ENCODE measurements around the gene RELL1.

Gene RELL1

DNA sequence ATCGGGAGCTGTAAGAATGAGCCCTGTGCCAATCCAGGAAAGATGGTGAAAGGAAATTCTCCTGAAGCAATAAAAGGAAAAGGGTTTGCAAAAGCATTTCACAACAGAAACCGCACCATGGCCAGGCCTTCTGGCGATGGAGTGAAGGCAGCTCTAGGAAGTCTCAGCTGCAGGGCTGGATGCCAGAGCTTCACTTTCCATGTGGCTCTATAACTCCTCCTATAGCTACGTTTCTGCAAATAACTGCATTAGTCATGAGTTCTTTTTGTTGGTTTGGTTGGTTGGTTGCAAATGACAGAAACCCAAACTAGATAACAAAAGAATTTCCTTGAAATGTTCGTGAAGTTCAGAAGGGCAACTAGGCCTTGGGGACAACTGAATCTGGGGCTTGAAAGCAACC lies 84.6 kb downstream of the RELL1 start:
- DNase-seq (ENCODE audit: low read depth, low spot score) = no peak

DNA sequence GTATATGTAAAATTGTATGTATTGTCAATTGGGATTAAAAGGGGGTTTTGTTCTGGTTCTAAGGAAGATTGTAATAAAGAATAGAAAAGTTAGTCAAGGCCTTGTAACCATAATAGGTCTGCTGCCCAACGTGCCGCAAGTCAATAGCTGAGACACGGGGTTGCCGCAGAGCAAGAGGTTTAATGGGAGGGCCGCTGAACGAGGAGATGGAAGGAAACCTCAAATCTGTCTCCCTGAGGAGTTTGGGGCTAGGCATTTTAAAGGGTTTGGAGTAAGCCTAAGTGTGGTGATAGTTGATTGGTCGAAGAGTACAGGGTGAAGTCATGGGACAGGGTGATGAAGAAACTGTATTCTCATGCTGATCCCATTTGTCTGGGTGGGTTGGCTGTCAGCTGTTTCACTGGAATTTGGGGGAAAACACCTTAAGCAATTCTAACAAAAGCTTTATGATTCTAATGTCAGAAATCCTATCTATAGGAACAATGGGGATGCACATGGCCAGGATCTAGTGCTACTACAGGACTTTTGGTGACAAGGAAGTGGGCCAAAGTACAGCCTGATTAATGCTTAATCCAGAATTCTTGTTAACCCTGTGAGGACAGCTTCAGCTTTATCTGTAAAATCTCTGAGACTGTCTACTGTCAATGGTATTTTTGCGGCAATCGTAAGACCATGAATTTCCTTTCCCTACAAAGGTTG lies 86.9 kb downstream of the RELL1 start:
- no peak for DNase-seq (ENCODE audit: low read depth, low spot score)

DNA sequence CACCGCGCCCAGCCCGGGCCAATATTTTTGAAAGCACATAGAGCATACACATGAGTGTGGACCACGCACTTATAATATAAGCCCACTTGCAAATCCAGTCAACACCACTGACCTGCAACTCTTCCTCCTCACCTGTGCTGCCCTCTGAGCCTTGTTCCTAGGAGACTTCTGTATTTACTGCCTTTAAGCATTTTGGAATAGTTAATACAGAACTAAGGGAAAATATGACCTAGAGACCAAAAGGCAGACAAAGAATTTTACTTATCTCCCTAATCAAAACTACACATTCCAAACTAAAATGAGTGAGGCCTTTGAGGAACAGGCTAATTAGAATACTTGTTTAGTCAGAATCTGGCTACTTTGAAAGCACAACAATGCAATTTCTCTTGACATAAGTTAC lies 89.1 kb downstream of the RELL1 start:
- no peak for DNase-seq (ENCODE audit: low read depth, low spot score)

DNA sequence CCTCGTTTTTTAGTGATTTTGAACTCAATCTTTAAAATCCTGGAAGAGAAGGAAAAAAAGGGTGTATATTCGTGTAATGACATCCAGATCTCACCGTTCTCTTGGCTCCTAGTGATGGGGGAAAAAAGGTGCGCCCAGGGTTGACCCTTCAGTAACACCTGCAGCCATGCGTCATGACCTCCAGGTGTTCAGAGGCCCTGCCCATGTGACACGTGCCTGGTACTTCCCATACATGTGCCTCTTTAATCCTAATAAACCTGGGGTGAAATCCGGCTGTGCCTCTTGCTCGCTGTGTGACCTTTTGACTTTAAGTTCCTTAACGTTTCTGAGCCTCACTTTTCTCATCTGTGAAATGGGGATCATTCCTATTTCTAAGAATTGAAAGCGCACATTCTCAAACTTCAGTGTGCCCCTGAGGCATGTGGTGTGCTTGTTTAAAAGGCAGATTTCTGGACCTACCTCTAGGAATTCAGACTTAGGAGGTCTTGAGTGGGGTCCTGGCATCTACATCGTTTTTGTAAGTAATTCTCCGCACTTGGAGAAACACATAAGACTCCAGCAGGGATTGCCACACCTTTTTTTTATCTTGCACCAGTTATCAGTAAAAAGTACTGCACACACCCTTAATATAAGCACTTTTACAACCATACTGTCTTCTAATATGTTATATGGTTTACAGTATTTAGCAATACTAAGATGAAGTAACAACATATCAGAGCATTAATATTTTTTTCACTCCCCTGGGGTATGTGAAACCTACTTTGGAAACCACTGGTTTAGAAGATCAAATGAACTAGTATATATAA lies 90.1 kb downstream of the RELL1 start:
- DNase-seq (ENCODE audit: low read depth, low spot score) = no peak

DNA sequence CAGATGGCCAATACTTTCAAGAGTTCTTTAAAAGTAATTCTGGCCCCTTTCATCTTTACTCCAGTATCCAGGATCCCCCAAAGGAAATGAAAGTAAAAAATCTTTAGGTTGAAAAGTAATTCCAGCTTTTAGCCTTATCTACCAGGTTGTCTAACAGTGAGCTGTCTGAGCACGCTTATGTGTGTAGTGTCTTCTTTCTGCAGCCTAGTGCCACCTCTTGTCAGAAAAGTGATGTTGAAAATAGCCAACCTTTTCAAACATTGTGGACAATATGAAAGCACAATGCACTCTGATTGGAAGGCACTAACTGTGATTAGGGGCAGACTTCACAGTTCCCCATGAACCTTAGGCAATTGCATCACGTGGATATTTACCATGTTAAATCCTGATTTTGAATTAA lies 92.1 kb downstream of the RELL1 start:
- no peak for DNase-seq (ENCODE audit: low read depth, low spot score)

DNA sequence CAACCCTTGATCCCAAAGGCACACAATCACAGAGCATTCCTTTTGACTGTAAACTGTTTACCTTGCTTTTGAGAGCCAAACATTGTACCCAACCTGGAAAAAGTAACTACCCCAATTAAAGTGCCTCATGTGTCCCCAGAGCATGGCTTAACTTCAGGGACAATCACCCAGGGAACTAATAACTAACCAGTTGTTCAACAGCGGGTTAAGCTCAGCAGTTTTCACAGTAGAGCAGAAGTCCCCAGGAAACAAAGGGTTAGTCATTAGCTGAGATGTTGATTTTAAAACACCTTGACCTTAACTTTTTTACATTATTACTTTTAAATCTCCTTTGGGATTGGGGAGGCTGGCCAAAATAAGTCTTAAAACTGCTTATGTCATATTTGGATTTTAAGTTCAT lies 94.8 kb downstream of the RELL1 start:
- DNase-seq (ENCODE audit: low read depth, low spot score) = no peak

DNA sequence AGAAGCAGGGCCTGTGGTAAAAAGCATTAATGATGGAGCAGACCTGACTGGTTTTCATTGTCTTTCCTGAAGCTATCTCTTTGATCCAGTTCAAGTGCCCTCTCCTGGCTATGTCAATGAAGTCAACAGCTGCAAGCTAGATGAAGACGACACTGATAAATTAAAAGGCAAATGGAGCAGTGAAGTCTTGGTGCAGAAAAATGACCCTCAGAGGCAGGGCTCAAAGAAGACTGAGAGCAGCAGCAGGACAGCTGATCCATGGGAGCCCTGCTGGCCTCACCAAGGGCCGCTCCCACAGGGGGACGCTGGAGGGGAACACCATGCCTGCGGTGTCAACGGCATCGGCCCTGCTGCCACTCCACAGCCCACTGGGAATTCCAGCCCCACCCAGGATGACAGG lies 96.2 kb downstream of the RELL1 start:
- no peak for DNase-seq (ENCODE audit: low read depth, low spot score)

DNA sequence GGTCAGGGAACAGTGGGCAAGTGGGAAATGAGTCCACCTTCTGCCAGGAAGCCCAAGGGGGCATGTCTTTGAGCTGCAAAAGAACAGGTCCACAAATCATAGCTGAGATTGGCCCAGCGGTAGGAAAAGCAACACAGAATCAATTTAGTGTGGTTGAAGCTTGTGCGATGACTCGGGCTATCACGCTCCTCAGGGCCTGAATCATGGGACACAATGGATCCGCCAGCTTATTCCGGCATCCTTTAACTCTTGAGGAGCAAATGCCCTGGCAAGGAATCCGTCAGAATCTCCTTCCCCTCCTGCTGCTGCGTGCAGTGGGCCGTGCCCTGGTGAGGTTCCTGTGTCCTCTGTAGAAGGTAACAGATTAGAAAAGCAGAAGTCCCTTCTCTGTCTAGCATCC lies 98.0 kb downstream of the RELL1 start:
- no peak for DNase-seq (ENCODE audit: low read depth, low spot score)

DNA sequence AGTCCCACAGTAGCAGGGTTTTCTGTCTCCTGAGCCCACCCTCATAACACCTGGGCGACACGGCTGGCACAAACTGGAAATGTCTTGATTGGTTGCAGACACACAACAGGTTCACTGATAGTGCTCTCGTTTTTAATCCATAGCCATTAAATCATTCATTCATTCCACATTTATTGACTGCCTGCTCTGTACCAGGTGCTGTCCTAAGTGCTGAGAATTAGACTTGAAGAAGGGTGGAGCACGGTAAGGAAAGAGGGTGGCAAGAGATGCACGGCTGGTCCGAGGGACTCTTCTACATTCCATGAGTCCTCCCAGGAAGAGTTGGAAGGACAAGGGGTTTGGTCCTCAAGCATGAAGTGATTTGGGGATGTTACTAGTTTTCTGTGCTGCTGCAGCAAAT lies 100.0 kb downstream of the RELL1 start:
- no peak for DNase-seq (ENCODE audit: low read depth, low spot score)

DNA sequence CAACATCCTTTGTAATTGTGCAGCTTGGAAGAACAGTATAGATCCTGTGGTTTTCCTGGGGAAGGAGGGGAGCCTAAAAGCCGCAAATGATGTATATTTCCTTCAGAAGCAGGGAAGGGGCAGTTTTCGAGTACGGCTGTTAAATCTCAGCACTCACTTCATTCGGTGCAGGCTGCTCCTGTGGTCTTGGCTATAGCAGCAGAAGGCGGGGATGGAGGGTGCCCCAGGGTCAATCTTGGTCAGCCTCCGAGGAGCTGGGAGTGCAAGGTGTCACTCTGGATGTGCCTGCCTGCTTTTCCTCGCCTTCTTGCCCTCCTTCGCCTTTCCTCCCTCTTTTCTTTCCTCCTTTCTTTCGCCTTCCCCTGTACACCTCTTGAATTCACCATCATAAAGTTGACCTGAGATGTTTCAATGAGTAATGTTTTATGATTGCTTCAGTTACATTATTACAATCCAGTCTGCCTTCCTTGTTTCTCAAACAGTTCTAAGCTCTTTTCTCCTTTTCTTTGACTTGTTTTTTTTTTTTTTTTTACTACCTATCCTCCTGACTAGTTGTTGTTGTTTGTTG lies 101.6 kb downstream of the RELL1 start:
- DNase-seq (ENCODE audit: low read depth, low spot score) = no peak

DNA sequence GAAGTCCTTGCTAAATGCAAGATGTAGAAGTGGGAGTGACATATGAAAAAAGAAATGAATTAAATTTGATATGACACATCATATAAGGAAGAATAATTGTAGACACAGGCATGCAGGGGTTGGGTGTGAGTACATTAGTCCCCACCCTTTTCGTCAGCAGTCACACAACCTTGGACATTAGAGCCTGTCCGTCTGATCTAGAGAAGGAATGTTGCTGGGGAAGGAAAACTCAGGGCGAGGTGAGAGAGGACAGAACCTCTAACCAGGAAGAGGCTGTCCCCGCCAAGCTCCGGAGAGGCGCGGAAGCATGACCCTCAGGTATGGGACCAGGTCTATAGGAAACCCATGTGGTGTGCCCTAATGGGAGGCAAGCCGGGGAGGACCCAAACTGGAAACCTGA lies 102.1 kb downstream of the RELL1 start:
- DNase-seq (ENCODE audit: low read depth, low spot score) = no peak

DNA sequence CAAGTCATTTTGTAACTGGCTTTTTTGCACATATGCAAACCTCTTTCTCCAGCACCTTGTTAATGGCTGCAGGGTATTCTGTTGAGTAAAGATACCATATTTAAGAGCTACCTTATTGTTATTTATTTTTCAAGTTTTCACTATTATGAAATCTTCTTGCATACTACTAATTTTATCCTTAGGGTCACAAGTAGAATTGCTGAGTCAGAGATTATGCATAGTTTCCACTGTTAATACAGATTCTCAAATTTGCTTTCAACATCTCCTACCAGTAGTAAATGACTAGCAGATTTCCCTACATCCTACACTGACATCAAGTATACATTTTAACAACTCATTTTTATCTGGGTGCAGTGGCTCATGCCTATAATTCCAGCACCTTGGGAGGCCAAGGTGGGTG lies 112.6 kb downstream of the RELL1 start:
- DNase-seq (ENCODE audit: low read depth, low spot score) = no peak

DNA sequence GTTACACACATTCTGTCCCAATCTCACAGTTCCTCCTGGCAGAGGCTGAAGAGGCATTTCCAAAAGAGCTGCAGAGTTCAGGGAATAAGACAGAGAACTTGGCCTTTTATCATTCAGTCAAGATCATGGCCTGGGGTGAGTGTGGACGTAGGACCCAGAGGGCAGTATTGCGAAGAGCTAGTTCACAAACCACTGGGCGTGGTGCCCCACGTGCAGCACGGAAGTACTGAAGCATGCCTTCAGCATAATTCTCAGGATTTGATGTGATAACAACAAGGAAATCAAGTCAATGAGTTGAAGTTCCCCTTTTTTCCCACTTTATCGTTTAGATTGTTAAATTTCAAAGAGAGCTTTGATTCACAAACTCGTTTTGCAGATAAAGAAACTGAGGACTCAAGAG lies 117.7 kb downstream of the RELL1 start:
- DNase-seq (ENCODE audit: low read depth, low spot score) = no peak

DNA sequence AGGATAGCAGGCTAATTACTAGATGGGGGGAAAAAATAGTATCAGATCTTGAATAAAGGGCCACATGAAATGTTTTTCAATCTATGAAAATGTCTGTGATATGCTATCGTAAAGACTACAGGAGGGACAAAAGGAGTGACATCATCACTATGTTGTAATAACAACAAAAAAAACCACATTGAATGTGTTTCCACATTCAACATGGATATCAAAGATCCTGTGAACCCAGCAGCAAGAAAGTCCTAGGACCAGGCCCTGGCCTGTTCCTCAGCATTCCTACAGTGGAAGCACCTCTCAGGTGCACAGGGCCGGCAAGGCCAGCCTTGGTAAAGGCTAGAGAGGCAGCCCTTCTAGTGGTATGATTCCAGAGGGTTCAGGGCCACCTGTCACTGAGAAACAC lies 118.3 kb downstream of the RELL1 start:
- no peak for DNase-seq (ENCODE audit: low read depth, low spot score)

DNA sequence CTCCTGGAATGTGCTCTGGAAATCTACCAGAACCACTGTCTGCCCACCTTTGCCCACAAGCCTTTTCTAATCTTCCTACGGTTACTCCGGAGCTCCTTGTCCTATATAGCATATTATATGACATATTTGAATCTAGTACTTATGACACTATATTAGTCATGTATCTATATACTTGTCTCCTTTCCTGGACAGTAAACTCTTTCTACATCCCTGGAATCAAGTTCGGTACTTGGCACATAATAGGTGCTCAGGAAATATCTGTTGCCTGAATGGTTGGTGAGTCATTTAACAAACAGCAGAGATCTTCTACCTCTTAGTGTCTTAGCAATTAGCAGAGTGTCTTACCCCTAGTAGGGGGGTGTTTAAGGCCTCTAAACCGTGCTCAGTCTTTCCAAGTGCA lies 123.6 kb downstream of the RELL1 start:
- DNase-seq (ENCODE audit: low read depth, low spot score) = no peak

DNA sequence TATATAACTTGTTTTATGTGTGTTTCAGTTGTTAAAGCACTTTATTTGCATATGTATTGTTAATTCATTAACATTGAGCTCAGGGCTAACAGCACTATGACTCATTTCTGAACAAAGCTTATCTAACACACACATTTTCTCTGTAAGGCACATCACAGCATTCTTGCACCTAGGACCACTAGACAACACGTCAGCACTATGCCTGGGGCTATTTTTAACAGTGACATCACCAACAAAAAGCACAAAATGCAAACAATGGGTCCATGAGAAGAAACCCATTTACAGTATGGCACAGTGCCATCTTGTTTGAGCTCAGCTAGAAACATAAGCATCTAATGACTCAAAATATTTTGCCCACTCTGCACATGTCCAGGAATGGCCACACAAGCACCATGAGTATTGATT lies 124.4 kb downstream of the RELL1 start:
- DNase-seq (ENCODE audit: low read depth, low spot score) = no peak

DNA sequence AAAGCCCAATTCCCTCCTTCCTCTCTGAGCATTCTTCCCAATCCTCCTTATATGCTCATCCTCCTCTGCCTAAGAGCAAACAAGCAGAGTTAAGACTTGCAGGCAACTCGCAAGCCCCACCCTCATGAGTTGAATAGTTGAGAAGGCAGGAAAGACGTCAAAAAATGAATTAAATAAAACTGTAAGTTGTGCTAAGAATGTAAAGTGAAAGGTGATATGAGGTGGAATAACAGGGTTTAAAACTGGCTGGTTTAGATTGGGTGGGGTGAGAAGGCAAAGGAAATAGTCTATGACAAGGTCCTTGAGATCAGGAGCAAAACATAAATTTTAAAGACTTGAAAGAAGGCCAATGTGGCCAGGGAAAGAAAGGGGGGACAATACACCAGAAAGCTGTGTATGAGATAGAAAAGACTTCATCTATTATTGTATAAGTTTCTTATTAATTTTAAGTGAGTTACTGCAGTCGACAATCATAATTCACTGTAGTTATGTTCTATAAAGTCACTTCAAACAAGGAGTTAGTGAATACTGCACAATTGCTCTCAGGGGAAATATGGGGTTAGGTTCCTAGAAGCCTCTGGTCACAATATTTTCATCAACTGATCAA lies 124.9 kb downstream of the RELL1 start:
- DNase-seq (ENCODE audit: low read depth, low spot score) = no peak
